SH-SY5Y (cell line): ENCODE measurements around the gene SLC15A4.

Source experiments
- GATA2 ChIP-seq: IDR thresholded peaks from 2 replicates; pipeline ENCODE4 v1.6.1; 2011; ENCODE audit warnings: mild to moderate bottlenecking, low read depth, low read length
- GATA3 ChIP-seq: IDR thresholded peaks from 2 replicates; pipeline ENCODE4 v1.6.1; 2011; ENCODE audit warnings: low read depth, mild to moderate bottlenecking, low read length, moderate library complexity

DNA sequence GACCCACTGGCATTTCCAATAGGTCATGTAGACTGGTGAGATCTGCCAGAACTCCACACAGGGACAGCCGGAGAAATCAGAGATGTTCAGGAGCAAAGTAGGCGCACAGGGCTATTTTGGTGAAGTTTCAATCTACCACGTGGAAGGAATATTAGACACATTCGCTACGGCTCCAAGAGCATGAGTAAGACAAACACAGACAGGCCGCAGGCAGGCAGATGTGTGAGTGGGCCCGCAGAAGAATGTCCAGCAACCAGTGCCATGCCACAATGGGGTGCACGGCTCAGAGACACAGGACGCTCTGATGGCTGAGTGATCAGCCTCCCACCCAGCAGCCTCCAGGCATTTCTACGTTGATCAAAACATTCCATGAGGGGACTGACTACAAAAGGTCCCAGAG lies 10.4 kb downstream of the SLC15A4 start:
- TF ChIP-seq GATA3 = no peak
- TF ChIP-seq GATA2 = no peak
